Retinal pigment epithelial cell (primary cell): ENCODE measurements around the gene DDO.

Source experiments
- DNase-seq: peaks from one replicate; pipeline ENCODE4 v3.0.0-alpha.2; 2010; ENCODE audit warnings: low read depth
- H3K4me3 ChIP-seq: 2 replicates; pipeline ENCODE4 v1.5.1; 2011; ENCODE audit warnings: mild to moderate bottlenecking, low read length, control low read depth, moderate library complexity
- TF ChIP-seq, protein P1 (sequence below): conservative IDR thresholded peaks from 2 replicates; pipeline ENCODE4 v1.5.1; 2011; ENCODE audit warnings: low read depth, low read length, control low read depth, inconsistent platforms

Gene DDO

DNA sequence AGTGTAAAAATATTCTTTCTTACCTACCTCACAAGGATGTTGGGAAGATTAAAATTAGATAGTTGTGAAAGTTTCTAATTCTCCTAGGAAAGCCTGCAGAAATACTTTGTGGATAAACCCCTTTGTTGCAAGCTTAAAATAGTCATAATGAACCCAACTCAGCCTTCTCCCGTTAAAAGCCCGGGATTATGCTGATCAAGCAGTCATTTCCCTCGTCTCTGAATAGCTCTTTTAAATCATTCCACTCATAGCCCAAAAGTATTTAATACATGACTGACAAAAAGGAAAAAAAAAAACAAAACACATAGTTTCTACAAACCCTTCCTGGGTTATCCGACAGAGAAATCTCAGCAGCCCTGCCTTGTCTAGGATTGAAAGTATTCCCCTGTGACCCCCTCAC lies 46.3 kb downstream of the DDO start:
- TF ChIP-seq, protein P1, sequence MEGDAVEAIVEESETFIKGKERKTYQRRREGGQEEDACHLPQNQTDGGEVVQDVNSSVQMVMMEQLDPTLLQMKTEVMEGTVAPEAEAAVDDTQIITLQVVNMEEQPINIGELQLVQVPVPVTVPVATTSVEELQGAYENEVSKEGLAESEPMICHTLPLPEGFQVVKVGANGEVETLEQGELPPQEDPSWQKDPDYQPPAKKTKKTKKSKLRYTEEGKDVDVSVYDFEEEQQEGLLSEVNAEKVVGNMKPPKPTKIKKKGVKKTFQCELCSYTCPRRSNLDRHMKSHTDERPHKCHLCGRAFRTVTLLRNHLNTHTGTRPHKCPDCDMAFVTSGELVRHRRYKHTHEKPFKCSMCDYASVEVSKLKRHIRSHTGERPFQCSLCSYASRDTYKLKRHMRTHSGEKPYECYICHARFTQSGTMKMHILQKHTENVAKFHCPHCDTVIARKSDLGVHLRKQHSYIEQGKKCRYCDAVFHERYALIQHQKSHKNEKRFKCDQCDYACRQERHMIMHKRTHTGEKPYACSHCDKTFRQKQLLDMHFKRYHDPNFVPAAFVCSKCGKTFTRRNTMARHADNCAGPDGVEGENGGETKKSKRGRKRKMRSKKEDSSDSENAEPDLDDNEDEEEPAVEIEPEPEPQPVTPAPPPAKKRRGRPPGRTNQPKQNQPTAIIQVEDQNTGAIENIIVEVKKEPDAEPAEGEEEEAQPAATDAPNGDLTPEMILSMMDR = no peak
- DNase-seq = no peak
- no peak overlapping the region for H3K4me3 ChIP-seq

- TF ChIP-seq, protein P1 = no peak
- H3K4me3 ChIP-seq = no peak overlapping the region
- DNase-seq = no peak
Observed at GRCh38 chr6:110368284-110368683, 47.1 kb downstream of the DDO start.

DNA sequence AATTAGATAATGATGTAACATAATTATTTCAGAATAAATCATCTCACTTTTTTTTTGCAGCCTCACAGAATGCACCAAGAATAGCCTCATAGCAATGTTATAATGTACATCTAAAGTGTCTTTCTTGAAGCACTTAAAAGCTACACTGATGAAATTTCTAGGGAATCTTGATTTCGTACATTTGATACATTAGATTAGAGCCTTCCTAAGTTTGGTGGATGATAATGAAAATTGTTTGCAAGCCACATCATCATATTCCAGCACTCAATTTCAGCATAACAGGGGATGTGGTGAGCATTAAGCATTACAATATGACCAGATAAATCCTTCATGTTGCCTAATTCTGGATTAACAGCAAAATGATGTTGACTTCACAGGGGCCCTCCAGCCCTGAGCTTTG lies 47.5 kb downstream of the DDO start:
- no peak for DNase-seq
- TF ChIP-seq, protein P1 = no peak
- no peak overlapping the region for H3K4me3 ChIP-seq

DNA sequence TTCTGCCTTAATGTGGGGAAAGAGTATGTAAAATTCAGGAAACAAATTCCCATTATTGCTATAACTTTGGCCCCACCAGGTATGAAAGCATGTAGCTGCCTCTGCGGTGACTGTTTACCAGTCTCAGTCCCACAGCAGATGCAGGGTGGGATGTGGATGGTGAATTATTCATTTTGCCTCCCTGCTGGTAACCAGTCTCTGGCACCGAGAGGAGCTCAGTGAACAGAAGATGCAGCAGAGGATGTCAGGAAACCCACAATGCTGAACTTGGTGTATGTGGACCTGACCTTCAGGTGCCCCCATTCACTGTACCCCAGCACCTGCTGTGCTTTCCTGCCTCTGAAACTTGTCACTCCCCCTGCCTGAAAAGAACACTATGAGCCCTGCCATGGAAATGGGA lies 48.4 kb downstream of the DDO start:
- TF ChIP-seq, protein P1 = no peak
- H3K4me3 ChIP-seq = no peak overlapping the region
- DNase-seq = no peak

DNA sequence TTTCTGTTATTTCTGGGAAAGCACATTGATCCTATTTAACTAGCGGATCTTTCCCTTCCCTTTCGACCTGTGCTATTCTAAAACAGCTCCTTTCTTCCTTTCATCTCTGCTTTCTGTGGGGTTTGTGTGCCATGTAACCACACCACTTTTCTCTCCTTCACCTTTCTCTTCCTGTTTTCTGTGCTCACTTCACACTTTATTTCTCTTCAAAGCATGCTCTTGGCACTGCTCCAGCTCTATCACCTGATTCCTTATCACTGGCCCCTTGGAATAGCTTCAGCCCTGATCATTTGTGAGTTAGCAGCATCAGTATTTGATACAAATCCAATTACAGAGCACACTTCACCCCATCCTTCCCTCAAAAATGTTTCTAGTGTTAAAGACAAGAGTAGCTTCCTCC lies 49.1 kb downstream of the DDO start:
- DNase-seq = no peak
- TF ChIP-seq, protein P1 = no peak
- H3K4me3 ChIP-seq = no peak overlapping the region

DNA sequence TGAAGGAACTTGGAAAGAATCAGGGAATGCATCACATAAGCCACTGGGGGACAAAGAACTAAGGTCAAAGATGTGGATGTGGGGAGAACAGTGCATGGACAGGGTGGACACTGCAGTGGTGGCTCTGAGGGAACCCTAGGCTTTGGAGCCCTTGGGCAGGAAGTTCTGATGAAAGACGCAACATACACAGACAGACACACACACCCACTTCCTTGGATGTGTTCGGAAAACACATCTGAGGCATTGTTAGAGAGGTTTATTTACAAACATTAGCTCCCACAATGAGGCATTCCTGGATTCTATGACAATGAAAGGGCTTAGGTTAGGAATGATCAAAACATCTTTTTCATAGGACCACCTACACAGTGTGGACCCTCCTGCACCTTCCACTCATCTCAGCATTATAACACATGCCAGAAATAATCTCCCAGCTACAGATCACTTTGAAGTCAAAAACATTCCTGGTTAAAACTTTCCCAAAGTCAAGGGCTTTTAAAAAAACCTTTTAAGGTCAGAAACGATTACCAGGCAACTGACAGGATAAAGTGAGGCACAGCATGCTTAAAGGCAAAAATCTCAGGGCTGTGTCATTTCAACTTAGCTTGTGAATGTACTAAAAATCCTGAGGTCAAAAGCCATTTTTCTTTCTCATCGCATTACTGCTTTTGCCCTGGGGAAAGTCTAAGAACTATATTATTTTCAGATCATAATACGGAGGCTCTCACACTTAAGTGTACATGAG lies 50.8 kb downstream of the DDO start:
- TF ChIP-seq, protein P1 = no peak
- H3K4me3 ChIP-seq = no peak overlapping the region
- DNase-seq = no peak

DNA sequence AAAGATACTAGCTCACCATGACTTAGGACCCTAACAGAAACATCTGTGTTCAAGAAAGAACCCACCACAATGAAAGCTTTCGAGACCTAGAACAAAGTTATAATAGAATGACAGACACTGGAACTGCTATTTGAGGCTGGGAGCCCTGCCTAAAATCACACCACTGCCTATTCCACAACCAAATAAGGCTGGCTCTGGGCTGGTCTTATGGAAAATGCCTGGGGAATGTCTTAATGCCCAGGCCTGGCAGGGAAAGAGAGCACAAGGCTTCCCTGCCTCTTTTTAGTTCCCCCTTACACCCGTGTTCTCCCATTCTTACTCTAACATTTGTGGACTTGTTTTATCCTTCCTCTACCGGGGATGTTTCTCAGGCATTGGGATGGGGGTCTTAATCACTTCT lies 51.6 kb downstream of the DDO start:
- DNase-seq = no peak
- no peak overlapping the region for H3K4me3 ChIP-seq
- TF ChIP-seq, protein P1 = no peak
